Measurements from ENCODE around the gene FRYL. TPM values are rescaled to one million over a fixed set of nuclear protein-coding genes. Genes with fewer than 3 reads are reported as not detected.

FRYL gene
- 54.7 and 57.9 TPM in 2 replicates for total RNA-seq

GRCh38 chr4:48779998-48780864 lies at the start of gene FRYL:
Gene FRYL, minus strand, starts transcription at chr4:48780279. Its CDS starts 145,869 bp downstream, at chr4:48634410.

GRCh38 chr4:48490012-48490679 lies 289.9 kb downstream of the FRYL start, which contains the start of gene ZAR1:
Gene ZAR1, plus strand, starts transcription at chr4:48490252. Its CDS starts 40 bp downstream, at chr4:48490292.

GRCh38 chr4:48483006-48483776 lies 296.9 kb downstream of the FRYL start, which contains the start of gene SLC10A4:
Gene SLC10A4, plus strand, starts transcription at chr4:48483343. Its CDS starts 219 bp downstream, at chr4:48483562.

Small RNA genes lying within 50 kb of the gene (small RNA-seq; reads per million reads assigned to genes)
- not detected for gene RNU5E-3P

Other genes with a start within 250 kb of the FRYL start
- gene OCIAD1, start 50.8 kb upstream of the FRYL start, total RNA-seq = 123 and 151 TPM in 2 replicates
- gene OCIAD2, start 126.5 kb upstream of the FRYL start, total RNA-seq = 4.4 and 5.3 TPM in 2 replicates
- gene CWH43, start 206.0 kb upstream of the FRYL start, total RNA-seq = not detected in 2 replicates

Data from articular chondrocyte of knee joint (primary cell).